ENCODE data around the gene C1QB. TPM values are rescaled to one million over a fixed set of nuclear protein-coding genes. Genes with fewer than 3 reads are reported as not detected.

The C1QB gene
- total RNA-seq, 2 experiments from 2014 or later, result not detected

DNA sequence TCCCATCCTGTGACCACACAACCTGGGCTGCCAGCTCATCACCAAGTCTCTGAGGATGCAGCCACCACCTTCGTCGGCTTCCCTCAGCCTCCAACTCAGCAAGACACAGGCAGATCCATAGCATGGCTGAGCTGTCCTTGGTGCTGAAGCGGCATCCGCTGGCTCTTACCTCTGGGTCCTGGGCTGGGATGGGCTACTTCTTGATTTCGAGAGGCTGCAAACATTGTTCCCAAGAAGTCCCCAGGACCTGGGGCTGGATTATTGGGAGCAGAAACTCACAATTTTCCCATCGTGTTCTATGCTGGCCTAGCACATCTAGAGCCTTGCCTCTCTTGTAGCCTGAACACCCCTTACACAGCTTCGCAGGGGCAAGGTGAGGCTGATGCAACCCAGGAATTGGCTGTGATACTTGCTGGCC is 41.5 kb upstream of the C1QB start:
- Mint-ChIP-seq H3K9me3 (no peaks in the 10 kb centered on the region), H3K36me3 (ENCODE audit: low read depth) (no peaks in the 10 kb centered on the region), H3K27ac (no peak overlapping the region), H3K4me1 (ENCODE audit: low read depth) (no peaks in the 10 kb centered on the region), H3K27me3 (peaks cover 16% of the 10 kb centered on the region), H3K4me3 (no peak overlapping the region)
- peak; percentile 39 for ATAC-seq
- TF ChIP-seq, protein P1, sequence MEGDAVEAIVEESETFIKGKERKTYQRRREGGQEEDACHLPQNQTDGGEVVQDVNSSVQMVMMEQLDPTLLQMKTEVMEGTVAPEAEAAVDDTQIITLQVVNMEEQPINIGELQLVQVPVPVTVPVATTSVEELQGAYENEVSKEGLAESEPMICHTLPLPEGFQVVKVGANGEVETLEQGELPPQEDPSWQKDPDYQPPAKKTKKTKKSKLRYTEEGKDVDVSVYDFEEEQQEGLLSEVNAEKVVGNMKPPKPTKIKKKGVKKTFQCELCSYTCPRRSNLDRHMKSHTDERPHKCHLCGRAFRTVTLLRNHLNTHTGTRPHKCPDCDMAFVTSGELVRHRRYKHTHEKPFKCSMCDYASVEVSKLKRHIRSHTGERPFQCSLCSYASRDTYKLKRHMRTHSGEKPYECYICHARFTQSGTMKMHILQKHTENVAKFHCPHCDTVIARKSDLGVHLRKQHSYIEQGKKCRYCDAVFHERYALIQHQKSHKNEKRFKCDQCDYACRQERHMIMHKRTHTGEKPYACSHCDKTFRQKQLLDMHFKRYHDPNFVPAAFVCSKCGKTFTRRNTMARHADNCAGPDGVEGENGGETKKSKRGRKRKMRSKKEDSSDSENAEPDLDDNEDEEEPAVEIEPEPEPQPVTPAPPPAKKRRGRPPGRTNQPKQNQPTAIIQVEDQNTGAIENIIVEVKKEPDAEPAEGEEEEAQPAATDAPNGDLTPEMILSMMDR (IDR thresholded peaks at IDR 0.05), result no peak
- ChIA-PET CTCF (no interaction called here), POLR2A (no interaction called here)
- peak; percentile 52 for DNase-seq
- intact Hi-C loops (cut with micrococcal nuclease), result no loop called here

DNA sequence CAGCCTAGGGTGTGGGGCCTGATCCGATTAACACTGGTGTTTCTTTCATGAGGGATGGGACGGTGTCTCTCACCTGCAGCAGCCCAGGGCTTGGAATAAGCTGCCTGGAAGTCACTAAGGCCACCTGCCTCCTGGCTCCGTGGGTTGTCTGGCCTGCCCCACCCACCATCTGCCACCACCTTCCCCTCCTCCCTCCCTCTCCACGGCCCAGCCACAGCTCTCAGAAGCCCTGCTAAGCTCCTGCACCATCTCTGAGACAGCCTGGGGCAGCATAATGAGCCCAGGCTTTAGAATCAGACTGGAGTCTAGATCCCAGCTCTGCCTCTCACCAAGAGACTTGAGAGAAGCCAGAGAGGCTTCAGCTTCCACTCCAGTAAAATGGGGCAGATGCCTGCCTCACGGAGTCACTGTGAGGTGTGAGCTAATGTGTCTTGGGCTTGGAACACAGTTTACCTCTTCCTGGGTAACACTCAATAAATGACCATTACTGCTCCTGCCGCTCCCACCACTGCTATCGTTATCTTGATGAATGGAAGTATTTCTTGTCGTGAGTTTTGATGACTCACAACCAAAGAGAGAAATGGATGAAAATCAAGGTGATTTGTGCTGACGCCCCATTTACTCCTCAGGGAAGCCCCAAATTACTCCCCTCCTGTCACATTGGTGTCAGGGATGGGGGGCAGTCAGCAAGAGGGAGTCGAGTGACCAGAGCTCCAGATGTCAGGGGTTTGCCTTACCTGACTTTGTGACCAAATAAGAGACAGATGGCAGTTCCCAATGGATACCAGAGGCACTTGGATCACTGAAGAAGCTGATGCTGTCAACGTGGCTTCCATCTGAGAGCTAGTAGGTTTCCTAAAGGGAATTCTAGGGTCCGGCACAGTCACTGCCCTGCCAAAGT is 40.1 kb upstream of the C1QB start:
- TF ChIP-seq, protein P1 (IDR thresholded peaks at IDR 0.05), result no peak
- Mint-ChIP-seq H3K36me3 (ENCODE audit: low read depth) (no peaks in the 10 kb centered on the region), H3K9me3 (no peaks in the 10 kb centered on the region), H3K4me3 (no peak overlapping the region), H3K27ac (no peak overlapping the region), H3K4me1 (ENCODE audit: low read depth) (no peaks in the 10 kb centered on the region), H3K27me3 (peaks cover 15% of the 10 kb centered on the region)
- intact Hi-C loops (cut with micrococcal nuclease), result no loop called here
- DNase-seq (no peak), ATAC-seq (no peak)
- ChIA-PET POLR2A (no interaction called here), CTCF (no interaction called here)

GRCh38 chr1:22613572-22613918 is 39.5 kb upstream of the C1QB start:
- intact Hi-C loops (cut with micrococcal nuclease), result no loop called here
- POLR2A ChIA-PET, result no interaction called here
- no peak overlapping the region for H3K27ac Mint-ChIP-seq
- H3K36me3 Mint-ChIP-seq (ENCODE audit: low read depth), result no peaks in the 10 kb centered on the region
- H3K9me3 Mint-ChIP-seq, result no peaks in the 10 kb centered on the region
- ATAC-seq, result no peak
- peaks cover 13% of the 10 kb centered on the region for H3K27me3 Mint-ChIP-seq
- TF ChIP-seq, protein P1 (IDR thresholded peaks at IDR 0.05), result no peak
- CTCF ChIA-PET, result no interaction called here
- DNase-seq, result no peak
- no peaks in the 10 kb centered on the region for H3K4me1 Mint-ChIP-seq (ENCODE audit: low read depth)
- no peak overlapping the region for H3K4me3 Mint-ChIP-seq

- ChIA-PET CTCF (no interaction called here), POLR2A (no interaction called here)
- DNase-seq (no peak), ATAC-seq (no peak)
- H3K9me3 Mint-ChIP-seq, result no peaks in the 10 kb centered on the region
- no peak overlapping the region for H3K27ac Mint-ChIP-seq
- no peaks in the 10 kb centered on the region for H3K36me3 Mint-ChIP-seq (ENCODE audit: low read depth)
- no peaks in the 10 kb centered on the region for H3K4me1 Mint-ChIP-seq (ENCODE audit: low read depth)
- TF ChIP-seq, protein P1 (IDR thresholded peaks at IDR 0.05), result no peak
- H3K27me3 Mint-ChIP-seq, result peaks cover 12% of the 10 kb centered on the region
- intact Hi-C loops (cut with micrococcal nuclease), result no loop called here
- no peak overlapping the region for H3K4me3 Mint-ChIP-seq
These were observed 39.1 kb upstream of the C1QB start for GRCh38 chr1:22613951-22614350.

DNA sequence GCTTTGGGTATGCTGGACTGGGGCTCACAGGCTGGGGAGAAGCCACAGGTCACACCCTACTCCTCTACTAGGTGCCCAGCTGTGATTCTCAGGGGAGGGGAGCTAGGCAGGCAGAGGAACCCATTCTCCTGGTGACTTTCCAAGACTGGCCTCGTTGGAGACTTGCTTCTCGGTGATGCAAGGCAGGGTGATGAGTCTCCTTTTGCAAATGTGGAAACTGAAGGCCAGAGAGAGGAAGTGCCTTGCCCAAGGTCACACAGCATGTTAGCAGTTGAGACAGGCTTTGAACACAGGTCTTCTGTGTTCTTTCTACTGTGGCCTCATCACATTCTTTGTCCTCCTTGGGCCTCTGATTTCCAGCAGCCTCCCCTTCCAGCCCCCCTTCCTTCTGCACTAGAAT is 37.1 kb upstream of the C1QB start:
- Mint-ChIP-seq H3K9me3 (no peaks in the 10 kb centered on the region), H3K4me3 (no peak overlapping the region), H3K4me1 (ENCODE audit: low read depth) (no peaks in the 10 kb centered on the region), H3K36me3 (ENCODE audit: low read depth) (no peaks in the 10 kb centered on the region), H3K27me3 (peaks cover 18% of the 10 kb centered on the region), H3K27ac (no peak overlapping the region)
- DNase-seq (no peak), ATAC-seq (no peak)
- TF ChIP-seq, protein P1 (IDR thresholded peaks at IDR 0.05), result no peak
- ChIA-PET CTCF (no interaction called here), POLR2A (no interaction called here)
- intact Hi-C loops (cut with micrococcal nuclease), result no loop called here

Measured in activated CD8-positive, alpha-beta T cell treated with anti-CD3 and anti-CD28 coated beads for 36 hours (primary cell).